Measurements from ENCODE around the gene KLK7.

Gene KLK7

GRCh38 chr19:50983625-50984292 lies at the start of gene KLK7:
Gene KLK7 (minus strand): TSS chr19:50983917. CDS start chr19:50982399, 1,518 bp downstream.
- in situ Hi-C loops (cut with MboI; ENCODE audit: low sequenced_read_pairs): no loop called here

DNA sequence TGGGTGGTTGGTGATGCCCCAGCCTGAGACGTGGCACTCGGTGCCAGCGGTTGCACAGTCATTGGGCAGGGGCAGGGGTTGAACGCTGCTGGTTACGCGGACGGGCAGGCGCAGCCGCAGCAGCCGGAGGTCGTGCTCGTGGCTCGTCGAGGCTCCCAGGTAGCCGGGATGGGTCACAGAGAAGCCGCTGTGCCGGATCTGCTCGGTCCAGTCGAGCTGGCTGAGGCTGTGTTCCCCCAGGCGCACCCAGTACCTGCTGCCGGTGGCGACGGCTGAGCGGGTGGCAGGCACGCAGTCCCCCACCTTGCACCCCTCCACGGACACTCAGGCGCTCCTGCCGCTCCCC lies 48.1 kb upstream of the KLK7 start:
- in situ Hi-C loops (cut with MboI; ENCODE audit: low sequenced_read_pairs): no loop called here

- in situ Hi-C loops (cut with MboI; ENCODE audit: low sequenced_read_pairs): no loop called here
Observed at GRCh38 chr19:51031220-51031879, 47.6 kb upstream of the KLK7 start.

DNA sequence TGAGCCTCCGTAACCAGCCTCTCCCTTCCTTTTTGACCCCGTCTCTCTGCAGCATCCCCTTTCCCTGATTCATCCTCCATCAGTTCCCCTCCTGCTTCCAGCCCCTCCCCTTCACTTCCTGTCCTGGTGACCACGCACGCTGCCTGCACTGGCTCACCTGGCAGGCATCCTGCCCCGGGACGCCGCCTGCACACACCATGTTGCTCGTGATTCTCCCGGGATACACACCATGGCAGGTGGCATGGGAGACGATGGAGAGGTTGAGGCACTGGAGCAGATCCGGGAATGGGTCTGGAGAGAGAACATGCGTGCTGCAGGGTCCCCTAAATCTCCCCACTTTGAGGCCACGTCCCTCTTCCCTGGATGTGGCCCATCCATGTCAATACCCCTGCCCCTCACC lies 46.9 kb upstream of the KLK7 start:
- in situ Hi-C loops (cut with MboI; ENCODE audit: low sequenced_read_pairs): no loop called here

- in situ Hi-C loops (cut with MboI; ENCODE audit: low sequenced_read_pairs): no loop called here
Observed at GRCh38 chr19:51029718-51030117, 46.0 kb upstream of the KLK7 start.

DNA sequence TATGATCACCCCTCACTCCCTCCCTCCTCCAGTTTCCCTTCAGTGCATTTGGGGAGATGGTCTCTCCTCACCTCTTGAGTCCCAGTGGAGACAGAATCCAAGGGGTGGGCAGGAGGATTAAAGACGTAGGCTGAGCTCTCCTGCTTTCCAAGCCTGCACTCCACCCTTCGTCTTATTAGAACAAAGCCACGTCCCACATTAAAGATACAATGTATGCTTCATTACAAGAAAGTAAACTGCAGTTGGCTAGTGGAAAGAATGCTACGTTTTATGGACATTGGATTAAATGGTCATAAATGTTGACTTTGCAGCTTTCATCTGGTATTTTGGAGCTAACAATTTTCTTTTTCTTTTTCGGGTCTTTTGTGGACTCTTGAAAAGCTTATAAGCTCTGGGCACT lies 44.2 kb upstream of the KLK7 start:
- in situ Hi-C loops (cut with MboI; ENCODE audit: low sequenced_read_pairs): no loop called here

DNA sequence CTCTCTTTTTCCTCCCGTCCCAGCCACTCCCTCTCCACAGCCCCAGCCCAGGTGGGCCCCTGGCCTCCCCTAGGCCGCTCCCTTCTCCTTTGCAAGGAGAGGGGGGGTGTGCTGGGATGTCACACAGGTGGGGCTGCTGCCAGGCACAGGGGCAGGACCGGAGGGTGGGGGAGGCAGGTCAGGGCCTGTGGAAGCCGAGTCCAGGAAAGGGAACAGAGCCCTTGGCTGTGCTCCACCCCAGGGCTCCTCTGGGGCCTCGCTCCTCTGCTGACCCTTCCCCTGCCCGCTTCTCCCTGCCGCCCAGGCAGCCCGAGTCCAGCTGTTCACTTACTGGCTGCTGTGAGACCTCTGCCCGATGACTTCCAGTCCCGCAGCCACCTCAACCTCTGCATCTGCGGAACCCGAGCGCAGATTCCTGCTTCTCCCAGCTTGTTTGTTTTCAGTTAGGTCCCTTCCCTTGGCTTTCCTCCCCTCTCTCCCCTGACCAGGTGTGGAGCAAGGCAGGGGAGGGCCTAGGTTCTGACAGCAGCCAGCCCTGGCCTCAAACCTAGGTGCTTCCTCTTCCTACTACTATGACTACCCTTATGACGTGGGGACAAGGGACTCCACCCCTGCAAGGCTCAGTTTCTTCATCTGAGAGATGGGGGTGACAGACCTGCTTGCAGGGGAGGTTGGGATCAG lies 43.5 kb upstream of the KLK7 start:
- in situ Hi-C loops (cut with MboI; ENCODE audit: low sequenced_read_pairs): no loop called here

DNA sequence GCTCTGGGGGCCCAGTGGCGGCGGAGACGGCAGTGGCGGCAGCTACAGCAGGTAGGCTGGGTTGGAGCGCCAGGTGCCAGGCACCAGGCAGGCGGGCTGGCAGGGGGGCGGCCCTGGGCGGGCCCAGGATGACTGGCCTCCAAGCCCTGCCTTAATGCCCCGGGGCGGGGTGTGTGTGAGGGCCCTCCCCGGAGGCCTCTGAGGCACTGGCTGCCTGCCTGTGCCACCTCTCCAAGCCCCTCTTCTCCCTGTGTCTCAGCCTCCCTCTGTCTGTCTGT lies 42.8 kb upstream of the KLK7 start, which contains the start of gene KLK11:
Gene KLK11 (minus strand): TSS at position 63 of the 278 bp plus-strand sequence. CDS start 985 bp downstream, outside the sequence.
- in situ Hi-C loops (cut with MboI; ENCODE audit: low sequenced_read_pairs): no loop called here

GRCh38 chr19:51025809-51026553 lies 42.3 kb upstream of the KLK7 start:
- in situ Hi-C loops (cut with MboI; ENCODE audit: low sequenced_read_pairs): no loop called here

DNA sequence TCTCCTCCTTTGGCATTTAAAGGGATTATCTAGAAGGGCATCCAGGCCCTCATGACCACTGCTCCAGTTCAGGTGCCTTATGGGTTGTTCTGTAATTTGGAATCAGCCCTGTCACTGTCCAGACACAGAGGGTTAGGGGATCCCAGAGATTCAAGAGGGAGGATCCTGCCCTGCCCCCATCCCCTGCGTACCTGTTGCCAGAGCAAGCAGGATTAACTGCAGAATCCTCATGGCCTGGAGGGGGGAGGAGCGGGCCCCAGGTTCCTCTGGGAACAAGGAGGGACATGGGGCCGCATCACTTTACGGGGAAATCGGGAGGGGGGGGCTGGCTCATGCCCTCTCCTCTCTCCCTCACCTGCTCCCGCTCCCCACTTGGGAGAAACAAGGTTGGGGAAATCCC lies 41.7 kb upstream of the KLK7 start:
- in situ Hi-C loops (cut with MboI; ENCODE audit: low sequenced_read_pairs): no loop called here

- in situ Hi-C loops (cut with MboI; ENCODE audit: low sequenced_read_pairs): no loop called here
Observed at GRCh38 chr19:51024924-51025323, 41.2 kb upstream of the KLK7 start.

DNA sequence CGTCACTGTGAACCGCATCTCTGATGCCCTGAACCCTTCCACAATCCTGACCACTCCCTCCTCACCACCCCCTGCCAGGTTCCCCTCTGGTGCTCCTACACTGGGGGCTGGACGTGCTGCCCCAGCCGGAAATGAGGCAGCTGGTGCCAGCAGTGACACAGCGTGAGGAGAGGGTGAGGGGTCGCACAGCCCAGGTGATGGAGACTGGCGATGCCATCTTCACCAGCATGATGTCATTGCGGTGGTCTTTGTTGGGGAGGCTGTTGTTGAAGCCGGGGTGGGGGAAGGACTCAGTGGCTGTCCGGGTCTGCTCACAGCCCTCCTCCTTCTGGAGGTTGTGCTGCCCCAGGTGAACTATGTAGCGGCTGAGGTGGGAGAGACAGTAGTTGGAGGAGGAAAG lies 40.2 kb upstream of the KLK7 start:
- in situ Hi-C loops (cut with MboI; ENCODE audit: low sequenced_read_pairs): no loop called here

DNA sequence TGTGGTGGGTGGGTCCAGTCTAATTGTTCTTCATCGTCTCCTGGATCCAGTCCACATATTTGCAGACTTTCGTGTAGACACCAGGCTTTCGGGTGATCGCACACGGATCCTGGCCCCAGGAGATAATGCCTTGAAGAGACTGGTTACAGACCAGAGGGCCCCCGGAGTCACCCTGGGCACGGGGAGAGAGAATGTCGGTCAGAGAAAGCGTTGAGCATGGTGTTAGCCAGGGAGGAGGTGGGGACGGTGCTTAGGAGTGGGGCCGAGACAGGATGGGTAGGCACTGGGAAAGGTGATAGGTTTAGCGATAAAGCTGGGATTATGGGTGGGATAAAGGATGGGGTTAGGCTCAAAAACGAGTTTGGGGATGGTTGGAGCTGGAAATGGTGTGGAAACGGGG lies 38.8 kb upstream of the KLK7 start:
- in situ Hi-C loops (cut with MboI; ENCODE audit: low sequenced_read_pairs): no loop called here

DNA sequence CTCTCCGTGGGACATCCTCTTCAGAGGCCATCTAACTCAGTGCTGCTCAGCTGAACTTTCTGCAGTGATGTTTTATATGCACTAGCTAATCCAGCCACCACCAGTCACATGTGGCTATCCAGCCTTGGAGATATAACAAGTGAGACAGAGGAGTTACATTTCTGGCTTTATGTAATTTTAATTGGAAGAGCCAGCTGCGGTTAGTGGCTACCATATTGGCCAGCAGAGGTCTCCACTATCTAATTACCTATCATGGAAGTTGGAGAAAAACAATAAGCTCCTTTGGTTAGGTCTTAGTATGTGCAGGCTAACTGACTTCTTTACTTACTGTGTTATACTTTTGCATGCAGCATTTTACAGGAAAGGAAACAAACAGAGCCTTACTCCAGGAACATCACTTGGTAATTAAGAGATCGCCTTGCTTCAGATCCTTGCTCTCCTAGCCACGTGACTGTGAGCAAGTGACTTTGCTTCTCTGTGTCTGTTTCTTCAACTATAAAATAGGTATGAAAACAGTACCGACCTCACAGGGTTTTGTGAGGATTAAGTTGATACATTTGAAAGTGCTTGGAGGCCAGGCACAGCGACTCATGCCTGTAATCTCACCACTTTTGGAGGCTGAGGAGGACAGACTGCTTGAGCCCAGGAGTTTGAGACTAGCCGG lies 37.4 kb upstream of the KLK7 start:
- in situ Hi-C loops (cut with MboI; ENCODE audit: low sequenced_read_pairs): no loop called here

DNA sequence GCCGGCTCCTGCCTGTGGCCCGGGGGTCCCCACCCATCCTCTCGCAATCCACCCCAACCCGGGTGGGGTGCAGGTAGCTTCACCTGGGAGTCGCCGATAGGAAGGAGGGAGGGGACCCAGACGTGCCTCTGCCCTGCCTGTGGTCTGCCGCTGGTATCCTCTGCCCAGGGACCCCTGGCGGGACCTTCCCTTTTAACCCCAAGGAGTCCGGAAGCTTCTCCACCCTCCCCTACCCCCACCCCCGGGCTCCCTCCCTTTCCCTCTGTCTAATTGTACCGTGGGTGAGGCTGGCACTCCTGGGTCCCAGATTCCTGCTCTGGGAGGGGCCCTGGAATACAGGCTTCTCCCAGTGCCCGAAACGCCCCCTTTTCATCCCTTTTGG lies 35.8 kb upstream of the KLK7 start, which contains the start of gene KLK10:
Gene KLK10 (minus strand): TSS at position 166 of the 382 bp plus-strand sequence. CDS start 579 bp downstream, outside the sequence.
- in situ Hi-C loops (cut with MboI; ENCODE audit: low sequenced_read_pairs): no loop called here

DNA sequence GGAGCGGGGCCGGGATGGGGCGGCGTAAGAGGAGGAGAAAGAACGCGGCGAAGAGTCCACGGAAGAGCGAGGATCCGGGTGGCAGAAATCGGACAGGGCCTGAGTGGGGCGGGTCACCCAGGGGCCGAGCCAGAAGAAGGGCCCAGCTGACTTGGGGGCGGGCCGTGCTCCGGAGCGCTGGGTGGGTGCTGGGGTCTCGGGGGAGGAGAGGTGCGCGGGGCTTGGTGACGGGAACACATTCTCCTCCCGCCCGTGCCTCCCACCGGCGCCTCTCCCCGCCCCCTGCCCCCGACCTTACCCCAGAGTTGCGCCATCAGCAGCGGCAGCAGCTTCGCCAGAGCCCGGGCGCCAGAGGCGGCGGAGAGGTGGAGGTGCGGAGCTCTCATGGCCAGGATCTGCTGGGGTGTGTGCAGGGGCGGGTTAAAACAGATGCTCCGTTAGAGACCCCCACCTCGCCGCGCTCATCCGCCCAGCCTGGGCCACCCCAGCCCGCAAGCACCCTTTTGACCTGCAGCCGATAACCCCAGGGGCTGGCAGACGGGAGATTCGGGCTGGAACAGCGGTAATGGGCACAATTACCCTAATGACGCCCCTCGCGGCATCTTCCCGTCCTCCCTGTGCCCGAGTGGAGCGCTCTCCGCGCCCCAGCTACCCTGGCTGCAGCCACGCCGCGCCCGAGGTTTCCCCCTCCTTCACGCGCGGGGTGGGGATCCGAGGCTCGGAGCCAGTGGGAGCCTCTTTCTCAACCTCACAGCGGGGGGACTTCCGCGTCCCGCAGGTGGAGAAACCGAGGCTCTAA lies 35.2 kb upstream of the KLK7 start:
- in situ Hi-C loops (cut with MboI; ENCODE audit: low sequenced_read_pairs): no loop called here

GRCh38 chr19:51016798-51017683 lies 33.3 kb upstream of the KLK7 start:
- in situ Hi-C loops (cut with MboI; ENCODE audit: low sequenced_read_pairs): no loop called here

GRCh38 chr19:51015691-51016267 lies 32.1 kb upstream of the KLK7 start:
- in situ Hi-C loops (cut with MboI; ENCODE audit: low sequenced_read_pairs): no loop called here

GRCh38 chr19:51014242-51014641 lies 30.5 kb upstream of the KLK7 start:
- in situ Hi-C loops (cut with MboI; ENCODE audit: low sequenced_read_pairs): no loop called here
